Measurements from ENCODE around the gene GCM1. TPM values are rescaled to one million over a fixed set of nuclear protein-coding genes. Genes with fewer than 3 reads are reported as not detected.

Gene GCM1
- total RNA-seq, 6 experiments from 2014 or later = not detected

- Mint-ChIP-seq H3K4me1 (ENCODE audit: low read depth) (peaks cover 27% of the 10 kb centered on the region), H3K36me3 (ENCODE audit: low read depth) (no peaks in the 10 kb centered on the region), H3K27me3 (ENCODE audit: insufficient read depth) (peaks cover 6% of the 10 kb centered on the region), H3K27ac (no peak overlapping the region), H3K4me3 (no peak overlapping the region), H3K9me3 (no peaks in the 10 kb centered on the region)
- TF ChIP-seq CTCF (IDR thresholded peaks at IDR 0.05) = no peak
- no peak for DNase-seq
Measured at GRCh38 chr6:53172468-53172803, 23.8 kb upstream of the GCM1 start.

GRCh38 chr6:53171605-53172467 lies 23.2 kb upstream of the GCM1 start:
- Mint-ChIP-seq H3K27me3 (ENCODE audit: insufficient read depth) (peaks cover 6% of the 10 kb centered on the region), H3K9me3 (no peaks in the 10 kb centered on the region), H3K4me1 (ENCODE audit: low read depth) (peaks cover 32% of the 10 kb centered on the region), H3K36me3 (ENCODE audit: low read depth) (no peaks in the 10 kb centered on the region), H3K4me3 (no peak overlapping the region), H3K27ac (no peak overlapping the region)
- TF ChIP-seq CTCF (IDR thresholded peaks at IDR 0.05) = peak; percentile 100
- DNase-seq = peak; percentile 62

- Mint-ChIP-seq H3K4me1 (ENCODE audit: low read depth) (peaks cover 61% of the 10 kb centered on the region), H3K27me3 (ENCODE audit: insufficient read depth) (peaks cover 3% of the 10 kb centered on the region), H3K36me3 (ENCODE audit: low read depth) (peaks cover 4% of the 10 kb centered on the region; the same call in 1 of the 2 replicates), H3K27ac (peak overlapping the region; percentile 49), H3K9me3 (peaks cover 5% of the 10 kb centered on the region), H3K4me3 (peak overlapping the region; percentile 38)
- no peak for TF ChIP-seq CTCF (IDR thresholded peaks at IDR 0.05)
- DNase-seq = peak; percentile 56
Measured at GRCh38 chr6:53168516-53169267, 20.1 kb upstream of the GCM1 start.

DNA sequence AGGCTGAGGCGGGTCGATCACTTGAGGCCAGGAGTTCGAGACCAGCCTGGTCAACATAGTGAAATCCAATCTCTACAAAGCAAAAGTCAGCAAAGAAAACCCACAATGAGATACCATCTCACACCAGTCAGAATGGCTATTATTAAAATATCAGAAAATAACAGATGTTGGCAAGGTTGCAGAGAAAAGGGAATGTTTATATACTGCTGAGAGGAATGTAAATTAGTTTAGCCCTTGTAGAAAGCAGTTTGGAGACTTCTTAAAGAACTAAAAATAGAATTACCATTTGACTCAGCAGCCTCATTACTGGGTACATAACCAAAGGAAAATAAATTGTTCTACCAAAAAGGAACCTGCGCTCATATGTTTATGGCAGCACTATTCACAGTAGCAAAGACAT lies 16.7 kb upstream of the GCM1 start:
- peak; percentile 84 for DNase-seq
- no peak for TF ChIP-seq CTCF (IDR thresholded peaks at IDR 0.05)
- Mint-ChIP-seq H3K36me3 (ENCODE audit: low read depth) (peaks cover 4% of the 10 kb centered on the region; the same call in 1 of the 2 replicates), H3K4me3 (0 out of 2 replicates have a peak overlapping the region, but pooled peaks have one; percentile 17), H3K27ac (no peak overlapping the region; the same call in 1 of the 2 replicates), H3K9me3 (peaks cover 5% of the 10 kb centered on the region), H3K4me1 (ENCODE audit: low read depth) (peaks cover 86% of the 10 kb centered on the region), H3K27me3 (ENCODE audit: insufficient read depth) (no peaks in the 10 kb centered on the region; the same call in 1 of the 2 replicates)

- Mint-ChIP-seq H3K4me1 (ENCODE audit: low read depth) (peaks cover 65% of the 10 kb centered on the region), H3K4me3 (no peak overlapping the region), H3K9me3 (peaks cover 5% of the 10 kb centered on the region), H3K36me3 (ENCODE audit: low read depth) (peaks cover 4% of the 10 kb centered on the region; the same call in 1 of the 2 replicates), H3K27me3 (ENCODE audit: insufficient read depth) (peaks cover 2% of the 10 kb centered on the region), H3K27ac (no peak overlapping the region)
- DNase-seq = no peak
- TF ChIP-seq CTCF (IDR thresholded peaks at IDR 0.05) = no peak
Measured at GRCh38 chr6:53162606-53163005, 14.0 kb upstream of the GCM1 start.
